ENCODE results near the gene NTSR1. TPM values are rescaled to one million over a fixed set of nuclear protein-coding genes. Genes with fewer than 3 reads are reported as not detected.

Gene NTSR1
- total and polyA plus RNA-seq, 2 of the 13 experiments (the other 11 are each of a cell fraction or from before 2014, with no cell fraction given) = 0.09 to 0.12 TPM

DNA sequence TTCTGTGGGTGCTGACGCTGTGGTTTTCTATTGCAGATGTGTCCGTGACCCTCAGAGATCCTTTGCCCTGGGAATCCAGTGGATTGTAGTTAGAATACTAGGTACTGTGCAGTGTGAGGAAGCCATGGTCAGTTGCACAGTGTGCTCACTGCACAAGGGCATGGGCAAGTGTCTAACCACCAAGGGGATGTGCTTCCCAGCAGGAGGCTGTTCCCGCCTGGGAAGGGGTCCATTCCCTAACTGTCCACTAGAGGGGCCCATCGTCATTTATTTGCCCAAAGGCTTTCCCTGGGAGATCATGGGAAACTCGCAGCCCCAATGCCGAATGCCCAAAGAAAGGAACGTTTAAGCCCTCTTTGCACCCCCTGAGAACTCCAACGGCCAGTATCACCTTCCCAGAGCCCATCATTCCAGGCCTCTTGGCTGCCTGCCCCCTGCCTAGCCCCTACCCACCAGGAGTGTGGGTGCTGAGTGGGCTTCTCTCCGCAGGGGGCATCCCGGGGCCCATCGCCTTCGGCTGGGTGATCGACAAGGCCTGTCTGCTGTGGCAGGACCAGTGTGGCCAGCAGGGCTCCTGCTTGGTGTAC lies 40.1 kb upstream of the NTSR1 start (continued):
- TF ChIP-seq RELA (CRISPR knock-in tag; IDR thresholded peaks at IDR 0.05) (0 out of 2 replicates have a peak, but pooled peaks have one; percentile 19), SIX1 (CRISPR knock-in tag; IDR thresholded peaks at IDR 0.05; ENCODE audit: borderline replicate concordance) (no peak), NR2F2 (IDR thresholded peaks at IDR 0.05; ENCODE audit: borderline replicate concordance, low read depth) (no peak; the same call in 1 of the 2 replicates), TGIF2 (CRISPR knock-in tag; IDR thresholded peaks at IDR 0.05) (0 out of 2 replicates have a peak, but pooled peaks have one; percentile 50), FLYWCH1 (CRISPR knock-in tag; IDR thresholded peaks at IDR 0.05) (no peak), MYNN (CRISPR knock-in tag; IDR thresholded peaks at IDR 0.05; ENCODE audit: low read depth) (no peak)
- TF ChIP-seq, protein P1, sequence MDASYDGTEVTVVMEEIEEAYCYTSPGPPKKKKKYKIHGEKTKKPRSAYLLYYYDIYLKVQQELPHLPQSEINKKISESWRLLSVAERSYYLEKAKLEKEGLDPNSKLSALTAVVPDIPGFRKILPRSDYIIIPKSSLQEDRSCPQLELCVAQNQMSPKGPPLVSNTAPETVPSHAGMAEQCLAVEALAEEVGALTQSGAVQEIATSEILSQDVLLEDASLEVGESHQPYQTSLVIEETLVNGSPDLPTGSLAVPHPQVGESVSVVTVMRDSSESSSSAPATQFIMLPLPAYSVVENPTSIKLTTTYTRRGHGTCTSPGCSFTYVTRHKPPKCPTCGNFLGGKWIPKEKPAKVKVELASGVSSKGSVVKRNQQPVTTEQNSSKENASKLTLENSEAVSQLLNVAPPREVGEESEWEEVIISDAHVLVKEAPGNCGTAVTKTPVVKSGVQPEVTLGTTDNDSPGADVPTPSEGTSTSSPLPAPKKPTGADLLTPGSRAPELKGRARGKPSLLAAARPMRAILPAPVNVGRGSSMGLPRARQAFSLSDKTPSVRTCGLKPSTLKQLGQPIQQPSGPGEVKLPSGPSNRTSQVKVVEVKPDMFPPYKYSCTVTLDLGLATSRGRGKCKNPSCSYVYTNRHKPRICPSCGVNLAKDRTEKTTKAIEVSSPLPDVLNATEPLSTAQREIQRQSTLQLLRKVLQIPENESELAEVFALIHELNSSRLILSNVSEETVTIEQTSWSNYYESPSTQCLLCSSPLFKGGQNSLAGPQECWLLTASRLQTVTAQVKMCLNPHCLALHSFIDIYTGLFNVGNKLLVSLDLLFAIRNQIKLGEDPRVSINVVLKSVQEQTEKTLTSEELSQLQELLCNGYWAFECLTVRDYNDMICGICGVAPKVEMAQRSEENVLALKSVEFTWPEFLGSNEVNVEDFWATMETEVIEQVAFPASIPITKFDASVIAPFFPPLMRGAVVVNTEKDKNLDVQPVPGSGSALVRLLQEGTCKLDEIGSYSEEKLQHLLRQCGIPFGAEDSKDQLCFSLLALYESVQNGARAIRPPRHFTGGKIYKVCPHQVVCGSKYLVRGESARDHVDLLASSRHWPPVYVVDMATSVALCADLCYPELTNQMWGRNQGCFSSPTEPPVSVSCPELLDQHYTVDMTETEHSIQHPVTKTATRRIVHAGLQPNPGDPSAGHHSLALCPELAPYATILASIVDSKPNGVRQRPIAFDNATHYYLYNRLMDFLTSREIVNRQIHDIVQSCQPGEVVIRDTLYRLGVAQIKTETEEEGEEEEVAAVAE (CRISPR knock-in tag; IDR thresholded peaks at IDR 0.05; ENCODE audit: borderline replicate concordance) = no peak
- TF ChIP-seq, protein P2, sequence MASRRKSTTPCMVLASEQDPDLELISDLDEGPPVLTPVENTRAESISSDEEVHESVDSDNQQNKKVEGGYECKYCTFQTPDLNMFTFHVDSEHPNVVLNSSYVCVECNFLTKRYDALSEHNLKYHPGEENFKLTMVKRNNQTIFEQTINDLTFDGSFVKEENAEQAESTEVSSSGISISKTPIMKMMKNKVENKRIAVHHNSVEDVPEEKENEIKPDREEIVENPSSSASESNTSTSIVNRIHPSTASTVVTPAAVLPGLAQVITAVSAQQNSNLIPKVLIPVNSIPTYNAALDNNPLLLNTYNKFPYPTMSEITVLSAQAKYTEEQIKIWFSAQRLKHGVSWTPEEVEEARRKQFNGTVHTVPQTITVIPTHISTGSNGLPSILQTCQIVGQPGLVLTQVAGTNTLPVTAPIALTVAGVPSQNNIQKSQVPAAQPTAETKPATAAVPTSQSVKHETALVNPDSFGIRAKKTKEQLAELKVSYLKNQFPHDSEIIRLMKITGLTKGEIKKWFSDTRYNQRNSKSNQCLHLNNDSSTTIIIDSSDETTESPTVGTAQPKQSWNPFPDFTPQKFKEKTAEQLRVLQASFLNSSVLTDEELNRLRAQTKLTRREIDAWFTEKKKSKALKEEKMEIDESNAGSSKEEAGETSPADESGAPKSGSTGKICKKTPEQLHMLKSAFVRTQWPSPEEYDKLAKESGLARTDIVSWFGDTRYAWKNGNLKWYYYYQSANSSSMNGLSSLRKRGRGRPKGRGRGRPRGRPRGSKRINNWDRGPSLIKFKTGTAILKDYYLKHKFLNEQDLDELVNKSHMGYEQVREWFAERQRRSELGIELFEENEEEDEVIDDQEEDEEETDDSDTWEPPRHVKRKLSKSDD (CRISPR knock-in tag; IDR thresholded peaks at IDR 0.05; ENCODE audit: low read depth) = no peak
- TF ChIP-seq, protein P3, sequence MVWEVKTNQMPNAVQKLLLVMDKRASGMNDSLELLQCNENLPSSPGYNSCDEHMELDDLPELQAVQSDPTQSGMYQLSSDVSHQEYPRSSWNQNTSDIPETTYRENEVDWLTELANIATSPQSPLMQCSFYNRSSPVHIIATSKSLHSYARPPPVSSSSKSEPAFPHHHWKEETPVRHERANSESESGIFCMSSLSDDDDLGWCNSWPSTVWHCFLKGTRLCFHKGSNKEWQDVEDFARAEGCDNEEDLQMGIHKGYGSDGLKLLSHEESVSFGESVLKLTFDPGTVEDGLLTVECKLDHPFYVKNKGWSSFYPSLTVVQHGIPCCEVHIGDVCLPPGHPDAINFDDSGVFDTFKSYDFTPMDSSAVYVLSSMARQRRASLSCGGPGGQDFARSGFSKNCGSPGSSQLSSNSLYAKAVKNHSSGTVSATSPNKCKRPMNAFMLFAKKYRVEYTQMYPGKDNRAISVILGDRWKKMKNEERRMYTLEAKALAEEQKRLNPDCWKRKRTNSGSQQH (CRISPR knock-in tag; IDR thresholded peaks at IDR 0.05; ENCODE audit: low read depth) = peak; percentile 44; the same call in 1 of the 2 replicates
- TF ChIP-seq, protein P4, sequence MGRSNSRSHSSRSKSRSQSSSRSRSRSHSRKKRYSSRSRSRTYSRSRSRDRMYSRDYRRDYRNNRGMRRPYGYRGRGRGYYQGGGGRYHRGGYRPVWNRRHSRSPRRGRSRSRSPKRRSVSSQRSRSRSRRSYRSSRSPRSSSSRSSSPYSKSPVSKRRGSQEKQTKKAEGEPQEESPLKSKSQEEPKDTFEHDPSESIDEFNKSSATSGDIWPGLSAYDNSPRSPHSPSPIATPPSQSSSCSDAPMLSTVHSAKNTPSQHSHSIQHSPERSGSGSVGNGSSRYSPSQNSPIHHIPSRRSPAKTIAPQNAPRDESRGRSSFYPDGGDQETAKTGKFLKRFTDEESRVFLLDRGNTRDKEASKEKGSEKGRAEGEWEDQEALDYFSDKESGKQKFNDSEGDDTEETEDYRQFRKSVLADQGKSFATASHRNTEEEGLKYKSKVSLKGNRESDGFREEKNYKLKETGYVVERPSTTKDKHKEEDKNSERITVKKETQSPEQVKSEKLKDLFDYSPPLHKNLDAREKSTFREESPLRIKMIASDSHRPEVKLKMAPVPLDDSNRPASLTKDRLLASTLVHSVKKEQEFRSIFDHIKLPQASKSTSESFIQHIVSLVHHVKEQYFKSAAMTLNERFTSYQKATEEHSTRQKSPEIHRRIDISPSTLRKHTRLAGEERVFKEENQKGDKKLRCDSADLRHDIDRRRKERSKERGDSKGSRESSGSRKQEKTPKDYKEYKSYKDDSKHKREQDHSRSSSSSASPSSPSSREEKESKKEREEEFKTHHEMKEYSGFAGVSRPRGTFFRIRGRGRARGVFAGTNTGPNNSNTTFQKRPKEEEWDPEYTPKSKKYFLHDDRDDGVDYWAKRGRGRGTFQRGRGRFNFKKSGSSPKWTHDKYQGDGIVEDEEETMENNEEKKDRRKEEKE (IDR thresholded peaks at IDR 0.05) = no peak
- TF ChIP-seq, protein P5, sequence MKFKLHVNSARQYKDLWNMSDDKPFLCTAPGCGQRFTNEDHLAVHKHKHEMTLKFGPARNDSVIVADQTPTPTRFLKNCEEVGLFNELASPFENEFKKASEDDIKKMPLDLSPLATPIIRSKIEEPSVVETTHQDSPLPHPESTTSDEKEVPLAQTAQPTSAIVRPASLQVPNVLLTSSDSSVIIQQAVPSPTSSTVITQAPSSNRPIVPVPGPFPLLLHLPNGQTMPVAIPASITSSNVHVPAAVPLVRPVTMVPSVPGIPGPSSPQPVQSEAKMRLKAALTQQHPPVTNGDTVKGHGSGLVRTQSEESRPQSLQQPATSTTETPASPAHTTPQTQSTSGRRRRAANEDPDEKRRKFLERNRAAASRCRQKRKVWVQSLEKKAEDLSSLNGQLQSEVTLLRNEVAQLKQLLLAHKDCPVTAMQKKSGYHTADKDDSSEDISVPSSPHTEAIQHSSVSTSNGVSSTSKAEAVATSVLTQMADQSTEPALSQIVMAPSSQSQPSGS (CRISPR knock-in tag; IDR thresholded peaks at IDR 0.05) = peak; percentile 71; the same call in 1 of the 2 replicates
